ENCODE measurements around the gene PDE11A. TPM values are rescaled to one million over a fixed set of nuclear protein-coding genes. Genes with fewer than 3 reads are reported as not detected.

The PDE11A gene
- total RNA-seq, 2 donors from 2014 or later = 2.6 to 3.2 TPM

- peak; percentile 92 for DNase-seq
- Histone ChIP-seq H3K27me3 (no peaks in the 10 kb centered on the region), H3K9ac (ENCODE audit: low read depth in 2 of 2, low read length in 2 of 2) (peak within 1 kb of the TSS; percentile 94 to 96), H3K9me3 (no peaks in the 10 kb centered on the region), H3K36me3 (no peaks in the 10 kb centered on the region), H3K4me3 (peak within 1 kb of the TSS; percentile 96), H3K4me1 (peaks cover 4% of the 10 kb centered on the region), H3K27ac (peak within 1 kb of the TSS; percentile 83)
- peak; percentile 98 for TF ChIP-seq CTCF (IDR thresholded peaks at IDR 0.05)
- intact Hi-C loops (cut with DNase I) = loop anchor here (5.0 kb wide), 2 partner anchors 130 to 305 kb away; no protein-coding TSS in a partner anchor
These were observed 39.9 kb upstream of the PDE11A start, which contains the start of gene RBM45 for GRCh38 chr2:178112202-178113152. Gene RBM45, plus strand, starts transcription at chr2:178112437. Its CDS starts 110 bp downstream, at chr2:178112547.

- no peak for TF ChIP-seq CTCF (IDR thresholded peaks at IDR 0.05)
- no peak for DNase-seq
- H3K9me3 ChIP-seq = no peaks in the 10 kb centered on the region
- no peaks in the 10 kb centered on the region for H3K36me3 ChIP-seq
- peaks cover 4% of the 10 kb centered on the region for H3K4me1 ChIP-seq
- intact Hi-C loops (cut with DNase I) = loop anchor here (5.0 kb wide), 2 partner anchors 129 to 306 kb away; no protein-coding TSS in a partner anchor
- H3K4me3 ChIP-seq = no peak overlapping the region
- no peak overlapping the region for H3K27ac ChIP-seq
- H3K9ac ChIP-seq (ENCODE audit: low read depth in 2 of 2, low read length in 2 of 2) = no peak overlapping the region
- no peaks in the 10 kb centered on the region for H3K27me3 ChIP-seq
These were observed 39.2 kb upstream of the PDE11A start for GRCh38 chr2:178111743-178112142.

GRCh38 chr2:178110681-178111080, 38.1 kb upstream of the PDE11A start:
- Histone ChIP-seq H3K9ac (ENCODE audit: low read depth in 2 of 2, low read length in 2 of 2) (no peak overlapping the region), H3K27me3 (no peaks in the 10 kb centered on the region), H3K9me3 (no peaks in the 10 kb centered on the region), H3K4me3 (no peak overlapping the region), H3K36me3 (no peaks in the 10 kb centered on the region), H3K4me1 (peaks cover 4% of the 10 kb centered on the region), H3K27ac (no peak overlapping the region)
- DNase-seq = no peak
- no peak for TF ChIP-seq CTCF (IDR thresholded peaks at IDR 0.05)
- intact Hi-C loops (cut with DNase I) = loop anchor here (5.0 kb wide), 2 partner anchors 128 to 307 kb away; no protein-coding TSS in a partner anchor

- no peak for DNase-seq
- intact Hi-C loops (cut with DNase I) = loop anchor here (5.0 kb wide), 2 partner anchors 128 to 307 kb away; no protein-coding TSS in a partner anchor
- Histone ChIP-seq H3K27ac (no peak overlapping the region), H3K9me3 (no peaks in the 10 kb centered on the region), H3K36me3 (no peaks in the 10 kb centered on the region), H3K4me3 (no peak overlapping the region), H3K27me3 (no peaks in the 10 kb centered on the region), H3K4me1 (peaks cover 4% of the 10 kb centered on the region), H3K9ac (ENCODE audit: low read depth in 2 of 2, low read length in 2 of 2) (no peak overlapping the region)
- peak; percentile 53 for TF ChIP-seq CTCF (IDR thresholded peaks at IDR 0.05)
These were observed 37.2 kb upstream of the PDE11A start for GRCh38 chr2:178109813-178110212.

- Histone ChIP-seq H3K9ac (ENCODE audit: low read depth in 2 of 2, low read length in 2 of 2) (no peak overlapping the region), H3K4me3 (no peak overlapping the region), H3K27ac (no peak overlapping the region), H3K27me3 (no peaks in the 10 kb centered on the region), H3K36me3 (no peaks in the 10 kb centered on the region), H3K9me3 (no peaks in the 10 kb centered on the region), H3K4me1 (peaks cover under 1% of the 10 kb centered on the region)
- intact Hi-C loops (cut with DNase I) = no loop called here
- no peak for DNase-seq
- no peak for TF ChIP-seq CTCF (IDR thresholded peaks at IDR 0.05)
These were observed 35.6 kb upstream of the PDE11A start for GRCh38 chr2:178108176-178108575.
